ENCODE measurements around the gene KCNIP1.

KCNIP1 gene

GRCh38 chr5:170774831-170775230 lies 271.0 kb downstream of the KCNIP1 start:
- DNase-seq (ENCODE audit: low read depth in 2 of 2) = no peak

DNA sequence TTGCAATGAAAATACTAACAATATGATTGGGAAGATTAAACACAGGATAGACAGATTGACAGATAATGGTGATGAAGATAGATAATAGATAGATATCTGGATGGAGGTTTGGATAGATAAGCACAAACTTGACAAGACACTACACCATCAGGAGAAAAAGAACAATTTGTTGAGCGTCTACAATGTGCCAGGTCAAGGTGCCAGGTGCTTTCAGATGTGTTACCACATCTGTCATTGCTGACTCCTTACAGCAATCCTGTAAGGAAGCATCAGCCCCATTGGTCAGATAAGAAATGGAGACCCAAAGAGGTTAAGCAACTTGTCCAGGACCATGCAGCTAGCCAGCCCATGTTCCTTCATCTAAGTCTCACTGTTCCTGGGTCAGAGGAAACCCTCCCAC lies 278.1 kb downstream of the KCNIP1 start:
- DNase-seq (ENCODE audit: low read depth in 2 of 2) = no peak

GRCh38 chr5:170782438-170782837 lies 278.6 kb downstream of the KCNIP1 start:
- DNase-seq (ENCODE audit: low read depth in 2 of 2) = no peak

DNA sequence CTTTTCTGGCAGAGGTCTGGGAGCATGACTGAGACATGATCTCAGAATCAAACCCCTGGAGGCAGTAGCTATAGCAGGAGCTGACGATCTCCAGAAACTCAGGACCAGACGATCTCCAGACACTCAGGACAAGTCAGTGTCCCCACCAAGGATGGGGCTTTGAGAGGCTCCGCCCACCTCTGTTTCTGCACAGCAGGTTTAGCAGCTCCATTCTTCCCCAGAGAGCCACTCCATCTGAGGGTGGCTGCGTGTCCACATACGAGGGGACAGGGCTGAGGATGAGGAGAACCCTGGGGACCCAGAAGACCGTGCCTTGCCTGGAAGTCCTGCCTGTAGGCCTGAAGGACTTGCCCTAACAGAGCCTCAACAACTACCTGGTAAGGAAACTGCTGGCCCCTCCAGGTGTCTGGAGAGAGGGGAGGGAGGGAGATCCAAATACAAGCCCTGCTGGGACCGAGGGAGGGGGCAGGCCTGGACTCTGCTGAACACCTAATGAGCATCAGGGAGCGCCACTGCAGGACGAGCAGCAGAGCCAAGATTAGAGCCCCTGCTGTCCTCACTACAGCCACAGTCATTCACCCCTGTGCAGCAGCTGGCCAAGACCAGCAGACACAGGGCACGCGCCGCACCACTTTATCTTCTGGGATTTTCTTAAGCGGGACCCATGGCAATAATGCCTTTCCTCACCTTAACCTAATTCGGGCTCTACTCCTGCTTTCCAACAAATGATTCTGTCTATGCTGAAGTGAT lies 279.9 kb downstream of the KCNIP1 start, which contains the start of gene GABRP:
Gene GABRP, plus strand, starts transcription at position 228 of the 750 bp plus-strand sequence. CDS start 4,891 bp downstream, outside the sequence.
- no peak for DNase-seq (ENCODE audit: low read depth in 2 of 2)

DNA sequence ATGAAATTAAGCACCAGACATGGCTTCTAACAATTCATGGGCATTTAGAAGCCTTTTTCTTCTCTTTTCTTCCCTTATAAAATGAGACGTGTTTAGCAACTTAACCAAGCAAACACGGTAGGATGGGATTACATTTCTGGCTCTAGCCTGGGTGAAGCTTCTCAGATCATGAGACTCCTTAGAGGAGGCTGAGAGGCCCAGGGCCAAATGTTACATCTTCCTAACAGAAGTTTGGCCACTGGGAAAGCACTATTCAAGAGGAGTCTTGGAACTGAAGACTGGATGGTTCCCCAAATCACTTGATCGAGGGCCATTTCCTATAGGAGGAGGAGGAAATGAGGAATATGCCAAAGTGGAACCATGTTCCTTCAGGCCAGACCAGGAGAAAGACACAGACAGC lies 281.6 kb downstream of the KCNIP1 start:
- no peak for DNase-seq (ENCODE audit: low read depth in 2 of 2)

Data from stimulated activated CD4-positive, alpha-beta T cell treated with anti-CD3 and anti-CD28 coated beads, Interleukin-4, amount 100 ng/mL, for 48 hours (primary cell).